HG03025 (cell line): ENCODE measurements around the gene SURF6.
"Not testable (repeated sequence)": the region's sequence is repeated elsewhere in the genome, so short reads cannot be mapped to it uniquely, and the experiment has no call there.

Experiments used
- ATAC-seq: cut with Tn5 transposase; IDR thresholded peaks from one replicate; pipeline ENCODE4 v1.9.1; 2021; ENCODE audit warnings: mild to moderate bottlenecking, moderate library complexity; ENCODE audit not compliant: unreplicated experiment, low FRiP score

The SURF6 gene

DNA sequence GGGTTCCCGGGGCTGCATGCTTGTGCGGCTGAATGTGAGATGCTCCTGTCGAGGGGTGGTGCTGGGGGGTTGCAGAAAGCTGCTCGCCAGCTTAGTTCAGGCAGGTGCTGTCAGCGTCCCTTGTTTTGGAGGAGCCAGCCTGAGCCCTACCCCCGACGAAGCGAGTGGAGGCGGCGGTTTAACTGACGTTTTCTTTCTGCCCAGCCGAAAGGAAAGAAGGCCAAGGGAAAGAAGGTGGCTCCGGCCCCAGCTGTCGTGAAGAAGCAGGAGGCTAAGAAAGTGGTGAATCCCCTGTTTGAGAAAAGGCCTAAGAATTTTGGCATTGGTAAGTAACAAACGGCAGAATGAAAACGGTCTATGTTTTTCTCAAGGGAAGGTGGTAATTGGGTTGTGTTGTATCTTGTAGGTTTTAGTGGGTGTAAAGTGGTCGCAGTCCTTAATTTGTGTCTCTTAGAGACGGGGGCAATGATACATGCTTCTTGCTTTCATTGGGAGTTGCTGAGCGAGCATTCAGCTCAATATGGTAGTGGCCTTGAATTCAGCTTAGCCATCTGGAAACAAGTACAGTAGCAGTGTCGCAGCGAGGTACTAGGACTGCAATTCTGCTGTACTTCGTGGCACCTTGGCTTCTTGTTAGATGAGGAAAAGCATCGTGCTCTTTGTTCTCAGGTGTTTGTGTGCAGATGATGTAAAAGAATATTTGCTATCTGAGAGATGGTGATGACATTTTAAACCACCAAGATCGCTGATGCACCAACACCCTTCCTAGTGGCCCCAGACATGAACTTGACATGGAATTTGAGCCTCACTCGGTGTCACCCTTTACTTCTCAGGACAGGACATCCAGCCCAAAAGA lies 13.0 kb upstream of the SURF6 start:
- ATAC-seq, result no peak

- ATAC-seq, result peak; percentile 60
Observed at GRCh38 chr9:133347985-133348717, 12.2 kb upstream of the SURF6 start, which contains the start of the genes MED22 and RPL7A. Gene MED22 (minus strand): TSS chr9:133348131. CDS start chr9:133346662, 1,469 bp downstream. Gene RPL7A (plus strand): TSS chr9:133348218. CDS start chr9:133348244, 26 bp downstream.

DNA sequence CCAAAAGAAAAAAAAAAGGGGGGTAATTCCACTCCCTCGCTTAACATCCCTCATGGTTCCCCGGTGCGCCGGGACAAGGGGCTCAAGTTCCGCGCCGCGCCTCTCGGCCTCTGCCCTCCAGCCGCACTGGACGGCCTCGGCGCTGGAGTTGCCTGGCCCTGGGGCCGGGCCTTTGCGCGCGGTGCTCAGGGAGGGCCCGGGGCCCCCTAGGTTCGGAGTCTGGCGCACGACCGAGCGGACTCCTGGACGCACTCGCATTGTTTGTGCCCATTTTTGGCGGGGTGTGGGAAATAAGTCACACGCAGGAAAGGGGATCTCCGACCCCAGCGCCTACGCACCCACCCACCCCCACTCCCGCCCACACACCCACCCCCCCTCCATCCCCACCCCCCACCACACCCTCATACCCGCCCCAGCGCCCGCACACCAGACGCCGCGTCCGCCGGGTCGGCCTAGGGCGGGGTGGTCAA lies 11.6 kb upstream of the SURF6 start:
- ATAC-seq, result peak; percentile 31

- no peak for ATAC-seq
Observed at GRCh38 chr9:133346021-133346785, 10.2 kb upstream of the SURF6 start.

- no peak for ATAC-seq
Observed at GRCh38 chr9:133345596-133345995, 9.6 kb upstream of the SURF6 start.

DNA sequence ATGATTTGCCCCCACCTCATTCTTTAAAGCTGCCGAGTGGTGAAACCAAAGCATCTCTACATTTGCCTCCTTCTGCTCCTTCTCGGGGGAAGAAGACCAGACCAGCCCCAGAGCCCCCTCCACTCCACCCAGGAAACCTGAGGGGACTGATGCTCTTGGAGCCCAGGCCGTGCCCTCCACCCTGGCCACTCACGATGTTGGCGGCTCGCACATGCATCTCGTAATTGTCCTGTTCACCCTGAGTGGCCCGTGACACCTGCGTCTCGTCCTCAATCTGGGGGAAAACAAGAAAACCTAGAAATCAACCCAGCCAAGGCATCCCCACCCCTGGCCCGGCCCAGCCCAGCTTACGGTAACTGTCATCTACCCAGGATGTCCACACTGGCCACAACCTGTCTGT lies 9.0 kb upstream of the SURF6 start:
- no peak for ATAC-seq

DNA sequence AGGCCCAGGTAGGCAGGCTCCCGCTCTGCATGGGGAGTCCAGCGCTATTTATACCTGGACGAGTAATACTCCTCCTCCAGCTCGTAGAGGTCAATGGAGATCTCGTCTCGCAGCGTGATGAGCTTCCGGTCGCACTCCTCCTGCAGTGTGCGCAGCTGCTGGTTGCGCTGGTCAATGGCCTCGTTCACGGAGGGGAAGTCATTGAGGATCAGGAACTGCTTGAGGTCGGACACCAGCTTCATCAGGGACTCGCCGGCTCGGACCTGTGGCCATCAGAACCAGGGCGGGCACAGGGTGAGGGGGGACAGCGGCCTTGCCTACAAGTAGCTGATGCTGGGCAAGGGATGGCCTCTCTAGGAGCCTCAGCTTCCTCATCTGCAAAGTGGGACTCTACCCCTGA lies 8.1 kb upstream of the SURF6 start:
- no peak for ATAC-seq

- no peak for ATAC-seq
Observed at GRCh38 chr9:133342570-133342969, 6.6 kb upstream of the SURF6 start.

DNA sequence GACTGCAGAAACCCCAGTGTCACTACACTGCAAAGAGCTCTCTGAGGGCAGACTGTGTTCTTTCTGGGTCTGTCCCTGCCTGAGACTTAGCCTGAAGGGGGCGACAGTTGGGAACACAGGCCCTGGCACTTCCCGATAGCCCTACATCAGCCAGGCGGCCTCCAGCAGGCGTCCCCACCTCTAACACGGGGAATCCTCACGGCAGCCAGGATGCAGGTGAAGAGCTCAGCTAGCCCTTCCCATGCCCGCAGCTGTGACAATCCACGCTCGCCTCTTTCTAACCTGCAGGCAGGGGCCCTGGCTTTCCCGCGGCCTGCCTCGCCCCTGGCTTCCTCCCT lies 6.0 kb upstream of the SURF6 start:
- no peak for ATAC-seq

DNA sequence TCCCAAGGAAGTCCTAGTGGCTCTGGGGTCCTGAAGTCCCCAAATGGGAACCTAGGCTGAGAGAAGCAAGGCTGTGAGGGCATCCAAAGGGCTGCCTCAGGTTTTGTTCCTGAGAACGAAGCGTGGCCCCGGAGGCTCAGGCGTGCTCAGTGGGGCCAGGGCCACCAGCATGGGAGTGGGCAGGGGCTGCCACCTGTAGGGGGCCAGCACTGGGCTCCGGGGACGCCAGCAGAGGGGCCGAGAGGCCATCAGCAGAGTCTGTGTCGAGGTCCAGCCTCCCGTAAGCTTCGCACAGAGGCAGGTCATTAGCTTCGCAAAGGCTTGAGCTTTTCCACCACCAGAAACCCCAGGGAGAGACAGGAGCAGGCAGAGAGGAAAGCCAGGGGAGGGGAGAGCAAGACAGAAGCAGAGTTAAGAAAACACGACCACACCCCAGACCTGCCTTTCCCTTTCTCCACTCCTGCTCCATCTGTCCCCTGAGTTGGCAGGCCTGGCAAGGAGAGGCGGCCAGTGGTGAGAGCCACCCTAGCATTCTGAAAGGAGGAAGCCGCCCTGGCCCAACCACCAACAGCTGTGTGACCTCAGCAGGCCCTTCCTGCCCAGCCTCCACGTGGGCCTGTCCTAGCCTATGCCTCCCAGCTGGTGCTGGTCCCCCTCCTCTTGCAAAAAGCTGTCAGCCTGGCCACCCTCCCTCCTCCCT lies 5.5 kb upstream of the SURF6 start:
- ATAC-seq, result no peak

DNA sequence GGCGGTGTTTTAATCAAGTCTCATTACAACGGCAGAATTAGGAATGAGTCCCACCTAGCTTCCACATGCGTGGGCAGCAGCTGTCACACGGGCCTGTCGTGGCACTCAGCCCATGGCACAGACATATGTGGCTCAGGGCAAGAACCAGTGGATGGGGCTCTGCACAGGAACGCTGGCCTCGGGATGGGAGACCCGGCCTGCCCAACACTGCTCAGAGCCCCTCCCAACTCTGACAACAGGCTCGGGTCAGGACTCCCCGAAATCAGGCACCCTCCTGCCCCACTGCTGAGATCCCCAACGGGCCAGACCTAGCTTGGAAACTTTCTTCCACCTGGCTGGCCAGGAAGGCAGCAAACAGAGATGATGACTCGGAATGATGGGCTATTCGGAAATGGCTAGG lies 4.9 kb upstream of the SURF6 start:
- ATAC-seq, result no peak

DNA sequence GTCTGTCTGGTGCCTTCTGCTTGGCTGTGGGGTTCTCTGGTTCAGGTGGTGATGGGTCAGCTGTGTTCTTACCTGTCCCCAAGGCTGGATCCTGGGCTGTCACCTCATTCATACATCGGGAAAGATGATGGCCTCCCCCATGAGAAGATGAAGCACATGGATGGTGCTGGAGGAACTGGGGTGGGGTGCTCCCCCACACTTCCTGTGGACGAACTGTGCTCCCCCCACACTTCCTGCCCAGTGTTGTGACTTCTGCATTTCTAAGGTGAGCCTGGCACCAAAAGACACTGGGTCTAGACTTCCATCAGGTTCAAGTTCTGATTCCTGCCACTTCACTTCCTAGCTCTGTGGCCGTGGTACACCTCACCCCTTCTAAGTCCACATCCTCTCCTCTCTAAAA lies 4.3 kb upstream of the SURF6 start:
- ATAC-seq, result no peak

- ATAC-seq, result no peak
Observed at GRCh38 chr9:133339641-133340040, 3.7 kb upstream of the SURF6 start.

- ATAC-seq, result not testable (repeated sequence)
Observed at GRCh38 chr9:133334888-133335287, 1.1 kb downstream of the SURF6 start.

- ATAC-seq, result no peak
Observed at GRCh38 chr9:133334161-133334560, 1.8 kb downstream of the SURF6 start.

GRCh38 chr9:133333566-133333965 lies 2.4 kb downstream of the SURF6 start:
- no peak for ATAC-seq

- ATAC-seq, result no peak
Observed at GRCh38 chr9:133333011-133333410, 3.0 kb downstream of the SURF6 start.

GRCh38 chr9:133332381-133332730 lies 3.6 kb downstream of the SURF6 start:
- no peak for ATAC-seq

GRCh38 chr9:133331641-133332380 lies 4.2 kb downstream of the SURF6 start:
- no peak for ATAC-seq

DNA sequence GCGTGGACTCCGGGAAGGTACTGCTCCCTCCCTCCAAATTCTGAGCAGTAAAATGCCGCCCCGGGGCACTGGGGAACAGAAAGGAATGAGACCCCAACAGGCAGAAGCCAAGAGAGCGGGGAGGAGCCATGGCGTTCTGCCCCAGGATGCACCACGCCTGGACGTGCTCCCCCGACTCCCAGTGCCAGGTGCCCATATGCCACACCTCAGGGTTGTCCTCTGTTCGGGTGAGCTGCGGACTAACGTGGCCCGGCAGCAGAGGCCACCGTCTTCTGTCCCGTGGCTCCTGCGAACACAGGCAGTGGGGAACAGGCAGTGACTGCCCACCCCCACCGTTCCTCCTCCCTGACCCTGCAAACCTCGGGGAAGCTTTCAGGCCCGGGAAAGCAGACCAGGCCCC lies 4.8 kb downstream of the SURF6 start:
- ATAC-seq, result no peak
